ENCODE results near the gene SKIC8.
A peak's percentile ranks its signal among the peaks of the same experiment; 100 is the strongest.
"Not testable (repeated sequence)": the region's sequence is repeated elsewhere in the genome, so short reads cannot be mapped to it uniquely, and the experiment has no call there.

Gene SKIC8

DNA sequence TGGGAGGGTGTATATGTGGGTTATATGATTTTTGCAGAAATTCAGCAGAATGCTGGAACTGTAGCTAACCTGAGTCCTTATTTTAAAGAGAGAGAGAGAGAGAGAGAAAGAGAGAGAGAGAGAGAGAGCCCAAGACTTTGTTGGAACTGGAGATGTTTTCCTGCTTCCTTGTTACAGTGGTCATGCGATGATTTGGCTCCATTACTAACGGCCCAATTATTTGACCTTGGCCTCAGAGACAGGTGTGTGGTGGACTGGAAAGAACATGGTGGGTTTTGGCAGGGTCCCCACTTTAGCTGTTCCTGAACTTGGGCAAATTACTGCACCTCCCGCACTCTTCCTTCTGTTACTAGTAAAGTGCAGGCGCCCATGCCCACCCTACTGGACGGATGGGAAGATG, 50.3 kb downstream of the SKIC8 start:
- no peak for DNase-seq

DNA sequence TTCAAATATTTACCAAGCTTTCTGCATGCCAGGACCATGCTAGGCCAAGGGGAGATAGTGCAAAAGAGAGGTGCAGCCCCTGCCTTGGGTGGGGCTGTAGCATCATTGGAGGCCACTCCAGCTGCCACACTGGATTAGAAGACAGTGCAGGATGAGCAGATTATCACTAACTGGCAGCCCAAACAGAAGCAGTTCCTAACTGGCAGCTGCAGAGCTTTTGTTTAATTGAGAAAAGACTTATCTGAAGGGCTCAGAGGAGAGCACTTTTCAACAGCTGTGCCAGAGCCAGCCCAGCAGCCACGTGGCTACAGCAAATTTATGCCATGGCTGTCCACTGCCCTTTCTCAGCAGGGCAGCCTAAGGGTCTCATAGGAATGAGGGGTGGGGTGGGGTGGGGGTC, 51.5 kb downstream of the SKIC8 start:
- no peak for DNase-seq

DNA sequence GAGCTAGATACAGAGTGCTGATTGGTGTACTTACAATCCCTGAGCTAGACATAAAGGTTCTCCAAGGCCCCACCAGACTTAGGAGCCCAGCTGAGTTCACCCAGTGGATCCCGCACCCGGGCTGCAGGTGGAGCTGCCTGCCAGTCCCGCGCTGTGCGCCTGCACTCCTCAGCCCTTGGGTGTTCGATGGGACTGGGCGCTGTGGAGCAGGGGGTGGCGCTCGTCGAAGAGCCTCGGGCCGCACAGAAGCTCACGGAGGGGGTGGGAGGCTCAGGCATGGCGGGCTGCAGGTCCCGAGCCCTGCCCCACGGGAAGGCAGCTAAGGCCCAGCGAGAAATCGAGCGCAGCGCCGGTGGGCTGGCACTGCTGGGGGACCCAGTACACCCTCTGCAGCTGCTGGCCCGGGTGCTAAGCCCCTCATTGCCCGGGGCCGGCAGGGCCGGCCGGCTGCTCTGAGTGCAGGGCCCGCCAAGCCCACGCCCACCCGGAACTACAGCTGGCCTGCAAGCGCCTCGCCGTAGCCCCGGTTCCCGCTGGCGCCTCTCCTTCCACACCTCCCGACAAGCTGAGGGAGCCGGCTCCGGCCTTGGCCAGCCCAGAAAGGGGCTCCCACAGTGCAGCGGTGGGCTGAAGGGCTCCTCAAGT, 53.3 kb downstream of the SKIC8 start:
- not testable (repeated sequence) for DNase-seq

DNA sequence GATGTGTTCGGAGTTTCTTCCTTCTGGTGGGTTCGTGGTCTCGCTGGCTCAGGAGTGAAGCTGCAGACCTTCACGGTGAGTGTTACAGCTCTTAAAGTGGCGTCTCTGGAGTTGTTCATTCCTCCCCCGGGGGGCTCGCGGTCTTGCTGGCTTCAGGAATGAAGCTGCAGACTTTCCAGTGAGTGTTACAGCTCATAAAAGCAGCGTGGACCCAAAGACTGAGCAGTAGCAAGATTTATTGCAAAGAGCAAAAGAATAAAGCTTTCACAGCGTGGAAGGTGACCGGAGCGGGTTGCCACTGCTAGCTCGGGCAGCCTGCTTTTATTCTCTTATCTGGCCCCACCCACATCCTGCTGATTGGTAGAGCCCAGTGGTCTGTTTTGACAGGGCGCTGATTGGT, 54.0 kb downstream of the SKIC8 start:
- DNase-seq = not testable (repeated sequence)

DNA sequence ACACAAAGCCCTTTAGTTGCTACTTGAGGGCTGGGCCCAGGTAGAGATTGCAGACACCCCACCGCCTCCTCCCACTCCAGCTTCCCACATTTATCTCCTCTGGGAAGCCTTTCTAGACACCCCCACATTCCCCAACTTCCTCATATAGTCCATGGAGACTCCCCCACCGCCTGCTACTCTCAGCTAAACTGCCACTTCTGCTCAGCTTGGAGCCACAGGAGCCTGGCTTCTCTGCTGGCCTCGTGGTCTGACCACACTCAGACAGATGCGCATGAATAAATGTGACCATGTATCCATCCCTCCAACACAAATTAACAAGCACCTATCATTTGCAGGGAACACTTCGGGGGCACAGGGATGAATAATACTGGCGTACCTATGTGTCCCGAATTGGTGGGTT, 54.5 kb downstream of the SKIC8 start:
- DNase-seq = no peak

DNA sequence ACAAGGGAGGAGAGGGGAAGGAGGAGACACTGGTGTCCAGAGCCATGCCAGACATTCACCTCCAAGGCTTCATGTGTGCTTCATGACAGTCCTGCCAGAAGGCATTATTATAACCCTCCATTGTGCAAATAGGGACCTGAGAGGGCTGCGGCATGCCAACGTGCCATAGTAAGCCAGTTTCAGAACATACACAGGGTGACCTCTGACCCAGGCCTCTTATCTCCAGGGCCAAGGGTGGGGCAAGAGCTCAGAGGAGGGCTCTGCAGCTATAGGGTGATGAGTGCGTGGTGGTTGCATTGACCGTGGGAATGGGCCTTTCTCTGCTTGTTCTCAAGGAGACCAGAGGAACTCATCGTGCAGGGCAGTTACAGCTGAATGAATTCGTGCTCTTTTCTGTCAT, 55.3 kb downstream of the SKIC8 start:
- no peak for DNase-seq

DNA sequence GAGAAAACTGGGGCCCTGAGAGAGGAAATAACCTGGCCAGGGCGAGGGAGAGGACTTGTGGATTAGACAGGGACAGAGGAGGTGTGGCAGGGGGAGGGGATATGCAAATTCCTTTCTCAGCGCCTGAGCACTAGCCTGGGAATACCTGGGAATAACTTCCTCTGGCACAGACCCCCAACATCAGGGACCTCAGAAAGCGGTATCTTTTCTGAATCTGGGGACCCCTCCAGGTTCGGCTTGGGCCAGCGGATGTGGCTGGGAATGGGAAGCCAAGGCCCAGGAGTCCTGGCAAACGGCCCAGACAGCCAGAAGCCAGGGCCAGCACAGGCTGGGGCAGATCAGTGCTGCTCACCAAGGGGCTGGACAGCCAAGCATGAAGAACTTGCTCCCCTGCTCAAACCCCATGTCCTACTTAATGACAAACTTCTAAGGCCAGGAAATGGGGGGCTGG, 55.9 kb downstream of the SKIC8 start:
- no peak for DNase-seq

DNA sequence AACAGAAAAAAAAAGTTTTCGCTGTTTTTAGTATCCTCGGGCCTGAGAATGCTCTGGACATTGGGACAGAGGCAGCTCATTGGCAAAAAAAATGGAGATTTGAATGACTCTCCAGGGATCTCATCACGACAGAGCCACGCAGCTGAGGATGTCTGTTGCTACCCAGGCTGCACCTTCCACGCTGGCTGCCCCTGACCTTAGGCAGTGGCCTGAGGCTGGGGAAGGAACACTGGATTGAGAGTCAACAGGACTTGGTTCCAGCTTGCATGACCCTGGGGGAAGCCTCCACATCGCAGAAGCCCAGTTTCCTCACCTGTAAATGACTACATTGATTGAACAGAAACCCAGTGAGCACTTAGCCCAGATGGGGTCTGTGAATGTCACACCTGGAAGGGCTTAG, 56.4 kb downstream of the SKIC8 start:
- no peak for DNase-seq

DNA sequence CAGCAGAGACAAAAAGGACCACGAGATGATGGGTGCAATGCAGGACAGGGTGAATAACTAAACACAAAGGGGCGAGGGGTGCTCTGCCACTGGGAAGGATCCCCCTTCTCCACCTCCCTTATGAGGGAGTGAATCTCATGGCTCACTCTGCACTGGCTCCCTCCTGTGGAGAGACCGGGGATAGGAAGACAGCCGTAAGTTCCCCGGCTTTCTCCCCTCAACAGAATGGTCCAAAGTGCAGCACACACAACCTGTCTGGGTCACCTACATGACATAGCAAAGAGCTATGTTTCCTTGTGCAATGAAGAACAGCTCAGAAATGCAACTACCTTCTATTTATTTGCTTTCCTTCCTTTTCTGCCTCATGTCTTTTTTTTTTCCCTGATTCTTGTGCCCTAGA, 57.3 kb downstream of the SKIC8 start:
- no peak for DNase-seq

DNA sequence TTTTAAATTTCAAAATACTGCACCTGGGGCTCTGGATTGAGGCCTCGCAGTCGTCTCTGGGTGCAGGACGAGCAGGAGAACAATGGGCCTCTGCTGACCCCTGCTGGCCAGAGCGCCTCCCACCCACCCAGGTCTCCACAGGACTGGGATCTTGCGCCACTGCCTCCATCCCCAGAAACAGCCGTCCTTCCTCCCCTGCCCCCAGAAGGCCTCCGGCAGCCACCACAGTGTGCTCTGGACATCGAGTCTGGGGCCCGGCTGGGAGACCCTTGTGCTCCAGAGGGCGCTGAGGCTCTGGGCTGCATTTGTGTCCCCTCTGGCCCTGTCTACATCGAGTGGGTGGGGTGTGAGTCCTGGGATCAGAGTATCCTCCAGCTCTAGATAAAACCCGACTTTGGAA, 58.4 kb downstream of the SKIC8 start:
- peak; percentile 91 for DNase-seq

DNA sequence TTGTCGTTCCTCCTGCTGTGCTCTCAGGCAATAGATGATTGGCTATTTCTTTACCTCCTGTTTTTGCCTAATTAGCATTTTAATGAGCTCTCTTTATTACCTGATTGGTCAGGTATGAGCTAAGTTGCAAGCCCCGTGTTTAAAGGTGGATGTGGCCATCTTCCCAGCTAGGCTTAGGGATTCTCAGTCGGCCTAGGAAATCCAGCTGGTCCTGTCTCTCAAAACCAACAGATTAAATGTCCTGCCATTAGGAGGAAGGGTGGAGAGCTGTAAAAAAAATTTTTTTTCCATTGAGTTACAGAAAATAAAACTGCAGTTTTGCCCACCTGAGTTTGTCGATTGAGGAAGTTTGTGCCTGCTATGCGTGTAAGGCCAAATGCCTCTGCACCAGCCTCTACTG, 59.6 kb downstream of the SKIC8 start:
- DNase-seq = no peak

DNA sequence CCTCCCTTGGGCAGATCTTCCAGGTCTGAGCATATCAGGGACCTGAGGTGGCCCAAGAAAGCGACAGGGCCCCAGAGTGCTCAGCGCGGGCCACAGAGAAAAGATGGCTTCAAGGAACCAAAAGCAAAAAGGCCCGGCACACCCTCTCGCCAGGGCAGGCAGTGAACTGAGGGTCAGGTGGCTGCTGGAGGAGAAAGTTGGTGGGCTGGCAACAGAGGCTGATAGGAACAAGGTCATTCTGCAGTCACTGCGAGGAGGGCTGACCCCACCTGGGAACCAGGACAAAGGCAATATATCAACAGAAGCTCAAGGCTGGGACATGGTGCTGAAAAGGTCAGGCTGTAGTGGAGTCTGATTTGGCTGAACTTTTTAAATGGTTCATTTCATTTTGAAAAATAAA, 62.3 kb downstream of the SKIC8 start:
- DNase-seq = no peak

DNA sequence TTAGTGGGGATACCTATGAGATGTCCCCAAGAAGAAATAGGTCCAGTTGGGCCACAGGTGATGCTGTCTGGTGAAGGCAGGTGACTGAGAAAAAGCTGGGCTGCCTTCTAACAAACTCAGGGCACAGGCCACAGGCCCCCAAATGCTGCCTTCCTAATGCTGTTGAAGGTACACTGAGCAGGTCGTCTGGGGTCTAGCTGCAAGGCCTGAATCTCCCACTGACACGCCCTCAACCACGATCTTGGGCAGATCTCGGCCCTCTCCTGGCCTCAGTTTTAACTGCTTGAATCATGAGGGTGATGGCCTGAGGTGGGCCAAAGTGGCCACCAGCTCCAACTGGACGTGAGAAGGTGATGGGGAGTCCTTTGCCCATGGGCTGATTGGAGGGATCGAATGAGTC, 62.9 kb downstream of the SKIC8 start:
- DNase-seq = peak; percentile 35

DNA sequence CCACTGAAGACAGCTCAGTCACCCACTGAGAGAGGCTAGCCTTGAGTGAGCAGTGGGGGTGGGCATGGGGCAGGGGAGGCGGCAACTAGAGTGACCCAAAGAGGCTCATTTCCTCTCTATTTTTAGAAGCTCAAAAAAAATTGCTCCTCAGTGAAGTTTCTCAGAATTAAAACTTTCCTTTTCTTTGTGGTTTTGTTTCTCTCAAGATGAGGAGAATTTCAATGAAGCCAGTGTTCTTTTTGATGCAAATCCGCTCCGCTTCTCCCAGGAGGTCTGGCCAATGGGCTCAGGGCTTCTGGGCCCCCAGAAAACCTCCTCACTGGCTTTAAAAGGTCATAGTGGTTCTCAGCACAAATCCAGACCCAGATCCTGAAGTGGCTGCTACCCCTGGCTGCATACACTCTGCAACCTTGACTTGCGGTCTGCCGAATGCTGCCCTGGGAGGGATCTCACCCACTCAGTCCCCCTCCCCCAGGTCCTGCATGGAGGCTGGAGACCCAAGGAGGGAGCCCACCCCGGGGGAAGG, 64.8 kb downstream of the SKIC8 start, which contains the start of gene ACSBG1:
Gene ACSBG1 (minus strand): TSS at position 51 of the 526 bp plus-strand sequence. CDS start 64 bp downstream, outside the sequence.
- no peak for DNase-seq

DNA sequence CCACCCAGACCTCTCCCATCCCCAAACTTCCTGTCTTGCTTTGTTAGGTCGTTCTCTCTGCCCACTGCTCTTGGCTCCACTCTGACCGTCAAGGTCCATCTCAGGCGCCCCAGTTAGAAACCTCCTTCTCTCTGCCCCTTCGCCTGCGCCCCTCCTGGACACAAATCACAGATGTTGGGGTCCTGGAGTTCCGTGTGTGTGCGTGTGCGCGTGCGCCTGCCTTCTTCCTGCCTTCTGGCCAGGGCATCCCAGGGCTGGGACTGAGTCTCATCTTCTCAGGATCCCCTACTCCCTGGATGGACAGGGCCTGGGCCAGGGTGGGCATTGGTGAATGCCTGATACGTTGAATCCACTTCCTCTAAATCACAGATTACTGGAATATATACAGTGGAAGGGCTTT, 65.9 kb downstream of the SKIC8 start:
- DNase-seq = no peak
